Epithelial cell of proximal tubule (primary cell): Measurements from ENCODE around the gene ZNRF3. TPM values are rescaled to one million over a fixed set of nuclear protein-coding genes. Genes with fewer than 3 reads are reported as not detected.

Experiments
- DNase-seq: peaks from one replicate; pipeline ENCODE4 v3.0.0-alpha.2; 2011; ENCODE audit warnings: low read depth
- H3K4me3 ChIP-seq: 2 replicates; pipeline ENCODE4 v1.5.1; 2011; ENCODE audit warnings: low read depth, mild to moderate bottlenecking, low read length
- total RNA-seq: library from RNA; depleted of rRNA; stranded (reverse); fragments of >200 nt; gene quantifications from 2 replicates; pipeline ENCODE4 v1.2.3, GENCODE V29; 2015
- TF ChIP-seq, protein P1 (sequence below): conservative IDR thresholded peaks from 2 replicates; pipeline ENCODE4 v1.5.1; 2012; ENCODE audit warnings: low read depth, mild to moderate bottlenecking, low read length

The ZNRF3 gene
- total RNA-seq, 1 donor from 2014 or later, result 15.6 TPM

DNA sequence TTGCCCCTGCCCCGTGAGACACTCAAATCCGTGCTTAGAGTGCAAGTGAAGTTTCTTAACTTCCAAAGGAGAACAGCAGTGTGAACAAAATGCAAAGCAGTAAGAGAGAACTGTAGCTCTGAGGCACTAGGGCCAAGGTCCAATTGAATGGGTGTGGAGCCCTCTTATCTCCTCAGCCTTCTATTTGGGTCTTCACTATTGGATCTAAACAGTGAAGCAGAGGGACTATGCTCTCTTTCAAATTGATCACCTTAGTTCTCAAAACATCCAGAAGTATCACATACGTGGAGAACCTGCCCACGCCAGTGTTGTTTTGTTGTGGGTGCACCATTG lies 128.7 kb downstream of the ZNRF3 start:
- no peak for DNase-seq
- TF ChIP-seq, protein P1, sequence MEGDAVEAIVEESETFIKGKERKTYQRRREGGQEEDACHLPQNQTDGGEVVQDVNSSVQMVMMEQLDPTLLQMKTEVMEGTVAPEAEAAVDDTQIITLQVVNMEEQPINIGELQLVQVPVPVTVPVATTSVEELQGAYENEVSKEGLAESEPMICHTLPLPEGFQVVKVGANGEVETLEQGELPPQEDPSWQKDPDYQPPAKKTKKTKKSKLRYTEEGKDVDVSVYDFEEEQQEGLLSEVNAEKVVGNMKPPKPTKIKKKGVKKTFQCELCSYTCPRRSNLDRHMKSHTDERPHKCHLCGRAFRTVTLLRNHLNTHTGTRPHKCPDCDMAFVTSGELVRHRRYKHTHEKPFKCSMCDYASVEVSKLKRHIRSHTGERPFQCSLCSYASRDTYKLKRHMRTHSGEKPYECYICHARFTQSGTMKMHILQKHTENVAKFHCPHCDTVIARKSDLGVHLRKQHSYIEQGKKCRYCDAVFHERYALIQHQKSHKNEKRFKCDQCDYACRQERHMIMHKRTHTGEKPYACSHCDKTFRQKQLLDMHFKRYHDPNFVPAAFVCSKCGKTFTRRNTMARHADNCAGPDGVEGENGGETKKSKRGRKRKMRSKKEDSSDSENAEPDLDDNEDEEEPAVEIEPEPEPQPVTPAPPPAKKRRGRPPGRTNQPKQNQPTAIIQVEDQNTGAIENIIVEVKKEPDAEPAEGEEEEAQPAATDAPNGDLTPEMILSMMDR, result no peak
- no peak overlapping the region for H3K4me3 ChIP-seq

DNA sequence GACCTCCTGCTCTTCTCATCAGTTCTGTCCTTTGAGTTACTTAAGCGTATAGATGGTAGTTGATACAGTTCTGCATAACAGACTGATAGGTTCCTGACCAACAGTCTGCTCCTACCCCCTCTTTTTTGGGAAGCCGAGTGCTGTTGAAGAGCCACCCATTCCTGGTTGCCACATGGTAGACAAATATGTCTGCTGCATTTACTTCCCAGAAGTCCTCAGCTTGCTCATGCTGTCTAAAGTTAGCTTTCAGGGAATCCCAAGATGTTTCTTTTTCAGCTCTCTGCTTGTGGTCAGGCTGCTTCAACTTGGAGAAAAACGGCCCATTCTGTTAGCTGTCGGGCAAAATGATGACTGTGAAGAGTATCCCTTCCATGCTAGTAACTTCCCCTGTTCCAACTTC lies 129.6 kb downstream of the ZNRF3 start:
- no peak overlapping the region for H3K4me3 ChIP-seq
- no peak for DNase-seq

DNA sequence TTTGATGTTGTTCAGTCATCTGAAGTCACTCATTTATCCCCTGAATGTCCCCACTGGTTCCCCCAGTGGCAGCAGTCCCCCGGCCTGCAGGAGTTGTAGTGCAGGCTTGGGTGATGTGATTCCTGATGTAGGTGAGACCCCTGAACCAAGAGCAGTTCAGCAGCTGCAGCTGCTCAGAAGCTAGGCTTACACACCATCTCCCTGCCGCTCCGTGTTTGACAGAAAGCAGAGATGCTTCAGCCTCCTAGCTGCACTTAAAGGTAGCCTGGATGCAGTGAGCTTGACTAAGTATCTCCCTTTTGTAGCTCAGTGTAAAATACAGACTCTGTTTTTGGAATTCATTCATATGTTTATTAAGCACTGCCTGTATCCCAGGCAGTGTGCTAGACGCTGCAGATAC lies 130.9 kb downstream of the ZNRF3 start:
- TF ChIP-seq, protein P1, result no peak
- DNase-seq, result no peak
- H3K4me3 ChIP-seq, result no peak overlapping the region

More for the DNA sequence above, 129.6 kb downstream of the ZNRF3 start:
- TF ChIP-seq, protein P1, result no peak

DNA sequence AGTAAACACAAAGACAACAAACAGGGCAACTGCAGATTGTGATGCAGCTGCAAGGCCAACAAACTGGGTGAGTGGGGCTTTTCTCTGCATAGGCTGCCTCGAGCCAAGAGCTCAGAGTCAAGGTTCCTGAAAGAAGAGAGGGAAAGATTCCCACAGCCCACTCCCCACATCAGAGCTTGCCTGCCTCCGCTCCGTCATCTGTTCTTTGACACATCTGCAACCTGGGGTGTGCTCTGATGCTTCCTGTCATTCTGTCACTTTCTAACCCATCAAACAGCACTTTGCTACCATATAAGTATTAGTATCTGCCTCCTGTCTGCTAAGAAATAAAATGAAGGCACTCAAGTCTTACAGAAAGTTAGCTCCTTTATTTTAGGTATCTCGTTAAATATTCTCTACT lies 131.4 kb downstream of the ZNRF3 start:
- TF ChIP-seq, protein P1, result no peak
- no peak overlapping the region for H3K4me3 ChIP-seq
- no peak for DNase-seq

DNA sequence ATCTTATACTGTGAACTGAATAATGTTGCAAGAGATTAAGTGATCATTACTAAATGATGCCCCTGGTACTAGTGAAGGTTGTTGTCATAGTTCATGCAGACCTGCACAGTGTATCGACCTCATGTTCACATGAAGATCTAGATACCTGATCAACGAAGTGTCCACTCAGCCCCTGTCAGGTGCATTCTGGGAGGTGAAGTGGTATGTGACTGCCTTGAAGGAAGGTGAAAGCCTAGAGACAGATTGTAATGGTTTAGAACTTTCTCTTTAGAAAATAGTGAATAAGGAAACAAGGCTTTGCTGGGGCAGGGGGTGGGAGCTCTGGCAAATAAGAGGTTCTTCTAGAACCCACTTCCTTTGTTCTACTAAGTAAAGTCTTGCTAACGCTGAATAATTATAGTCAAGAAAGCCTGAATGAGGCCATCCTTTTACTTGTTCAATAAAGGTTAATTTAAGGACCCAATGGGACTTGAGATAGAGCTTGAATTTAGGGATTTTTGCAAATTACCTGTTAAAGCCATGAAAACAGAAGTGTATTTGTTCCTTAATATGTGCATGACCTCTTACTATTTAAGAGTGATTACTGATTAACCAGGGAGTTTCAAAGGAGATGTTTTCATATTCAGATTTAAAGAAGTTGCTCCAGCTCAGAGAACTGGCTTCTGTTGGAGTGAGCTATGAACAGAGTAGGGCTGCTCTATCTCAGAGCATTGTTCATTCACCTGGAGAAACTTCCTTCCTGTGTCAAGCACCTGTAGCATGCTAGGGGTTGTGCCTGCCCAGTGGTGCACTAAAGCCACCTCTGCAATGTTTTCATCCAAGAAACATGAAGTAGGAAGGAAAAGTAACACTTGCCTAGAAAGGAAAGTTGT lies 132.9 kb downstream of the ZNRF3 start:
- peak; percentile 32 for DNase-seq
- TF ChIP-seq, protein P1, result no peak
- no peak overlapping the region for H3K4me3 ChIP-seq

DNA sequence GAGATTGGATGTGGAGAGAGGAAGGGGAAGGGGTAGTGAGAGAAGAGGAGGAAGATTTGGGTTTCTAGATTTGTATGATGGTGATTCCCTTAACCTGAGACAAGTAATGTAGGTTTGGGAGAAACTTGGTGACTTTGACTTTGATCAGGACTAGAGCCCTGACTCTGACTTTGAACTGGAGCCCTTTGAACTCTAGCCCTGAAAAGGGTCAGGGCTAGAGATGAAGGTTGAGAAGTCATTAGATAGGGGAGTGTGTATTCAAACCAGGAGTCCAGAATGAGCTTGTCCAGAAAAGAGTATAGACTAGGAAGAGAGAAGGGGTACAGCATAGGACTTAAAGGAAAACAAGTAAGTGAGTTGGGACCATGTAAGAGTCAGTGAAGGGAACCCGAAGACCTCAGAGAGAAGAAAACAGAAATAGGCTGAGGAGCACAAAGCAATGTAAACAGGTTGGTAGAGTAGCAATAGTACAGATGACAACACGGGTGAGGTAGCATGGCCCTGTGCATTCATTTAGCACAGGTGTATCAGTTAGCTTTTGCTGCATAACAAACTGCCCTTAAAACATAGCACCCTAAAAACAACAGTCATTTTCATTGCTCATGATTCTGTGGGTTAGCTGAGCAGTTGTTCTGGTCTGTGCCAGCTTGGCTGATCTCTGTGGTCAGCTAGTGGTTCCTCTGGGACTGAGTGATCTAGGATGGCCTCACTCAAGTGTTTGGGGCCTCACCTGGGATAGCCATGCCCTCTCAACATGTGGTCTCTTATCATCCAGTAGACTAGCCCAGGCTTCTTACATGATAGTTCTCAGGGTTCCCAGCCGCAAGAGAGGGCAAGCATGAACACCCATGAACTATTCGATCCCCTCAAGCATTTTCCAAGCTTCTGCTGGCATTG lies 135.2 kb downstream of the ZNRF3 start:
- no peak for DNase-seq
- H3K4me3 ChIP-seq, result no peak overlapping the region
- TF ChIP-seq, protein P1, result no peak
